GM20000 (cell line): ENCODE results near the gene RTCA.

Experiments
- DNase-seq: peaks from one replicate; pipeline ENCODE4 v3.0.0; 2012; ENCODE audit warnings: low spot score
- TF ChIP-seq, protein P1 (sequence below): IDR thresholded peaks from 2 replicates; pipeline ENCODE4 v1.5.1; 2012; ENCODE audit warnings: mild to moderate bottlenecking, control low read depth; ENCODE audit errors: extremely low read depth, missing control alignments

RTCA gene

DNA sequence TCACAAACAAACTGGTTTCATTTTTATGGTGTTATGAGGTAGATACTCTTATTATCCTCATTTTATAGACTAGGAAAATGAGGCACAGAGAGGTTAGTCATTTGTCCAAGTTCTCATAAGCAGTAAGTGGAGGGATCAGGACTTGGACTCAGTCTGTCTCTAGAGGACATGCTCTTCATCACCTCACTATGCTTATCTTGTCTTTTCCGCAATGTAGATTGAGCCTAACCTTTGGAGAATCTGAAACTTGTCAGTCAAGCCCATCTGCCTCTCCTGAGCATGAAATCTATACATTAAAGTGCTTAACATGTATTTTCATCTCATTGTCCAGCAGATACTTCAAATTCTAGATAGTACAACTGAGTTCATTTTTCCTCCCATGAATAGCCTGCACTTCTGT, 74.5 kb downstream of the RTCA start:
- DNase-seq, result no peak
- TF ChIP-seq, protein P1, sequence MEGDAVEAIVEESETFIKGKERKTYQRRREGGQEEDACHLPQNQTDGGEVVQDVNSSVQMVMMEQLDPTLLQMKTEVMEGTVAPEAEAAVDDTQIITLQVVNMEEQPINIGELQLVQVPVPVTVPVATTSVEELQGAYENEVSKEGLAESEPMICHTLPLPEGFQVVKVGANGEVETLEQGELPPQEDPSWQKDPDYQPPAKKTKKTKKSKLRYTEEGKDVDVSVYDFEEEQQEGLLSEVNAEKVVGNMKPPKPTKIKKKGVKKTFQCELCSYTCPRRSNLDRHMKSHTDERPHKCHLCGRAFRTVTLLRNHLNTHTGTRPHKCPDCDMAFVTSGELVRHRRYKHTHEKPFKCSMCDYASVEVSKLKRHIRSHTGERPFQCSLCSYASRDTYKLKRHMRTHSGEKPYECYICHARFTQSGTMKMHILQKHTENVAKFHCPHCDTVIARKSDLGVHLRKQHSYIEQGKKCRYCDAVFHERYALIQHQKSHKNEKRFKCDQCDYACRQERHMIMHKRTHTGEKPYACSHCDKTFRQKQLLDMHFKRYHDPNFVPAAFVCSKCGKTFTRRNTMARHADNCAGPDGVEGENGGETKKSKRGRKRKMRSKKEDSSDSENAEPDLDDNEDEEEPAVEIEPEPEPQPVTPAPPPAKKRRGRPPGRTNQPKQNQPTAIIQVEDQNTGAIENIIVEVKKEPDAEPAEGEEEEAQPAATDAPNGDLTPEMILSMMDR, result no peak

DNA sequence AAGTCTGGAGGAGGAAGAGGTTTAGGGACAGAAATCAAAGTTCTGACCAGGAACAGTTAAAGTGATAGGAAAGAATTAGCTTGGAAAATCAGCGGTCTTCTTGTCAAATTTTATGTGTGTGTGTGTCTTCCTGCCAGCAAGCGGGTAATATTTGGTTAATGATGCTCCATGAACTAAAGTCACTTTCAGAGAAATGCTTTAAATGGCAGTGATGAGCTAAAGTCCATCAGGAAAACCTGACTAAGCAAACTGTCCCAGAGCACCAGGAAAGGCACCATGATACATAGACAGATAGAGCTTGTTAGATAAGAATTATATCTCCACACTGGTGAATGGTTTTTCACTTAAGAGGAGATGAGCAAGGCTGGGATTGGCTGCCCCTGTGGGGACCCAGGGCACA, 76.3 kb downstream of the RTCA start:
- no peak for DNase-seq
- TF ChIP-seq, protein P1, result no peak
